ENCODE results near the gene ST3GAL3. TPM values are rescaled to one million over a fixed set of nuclear protein-coding genes. Genes with fewer than 3 reads are reported as not detected.

The ST3GAL3 gene
- total RNA-seq, 4 donors from 2014 or later = 4.1 to 47.2 (median 19.0) TPM

DNA sequence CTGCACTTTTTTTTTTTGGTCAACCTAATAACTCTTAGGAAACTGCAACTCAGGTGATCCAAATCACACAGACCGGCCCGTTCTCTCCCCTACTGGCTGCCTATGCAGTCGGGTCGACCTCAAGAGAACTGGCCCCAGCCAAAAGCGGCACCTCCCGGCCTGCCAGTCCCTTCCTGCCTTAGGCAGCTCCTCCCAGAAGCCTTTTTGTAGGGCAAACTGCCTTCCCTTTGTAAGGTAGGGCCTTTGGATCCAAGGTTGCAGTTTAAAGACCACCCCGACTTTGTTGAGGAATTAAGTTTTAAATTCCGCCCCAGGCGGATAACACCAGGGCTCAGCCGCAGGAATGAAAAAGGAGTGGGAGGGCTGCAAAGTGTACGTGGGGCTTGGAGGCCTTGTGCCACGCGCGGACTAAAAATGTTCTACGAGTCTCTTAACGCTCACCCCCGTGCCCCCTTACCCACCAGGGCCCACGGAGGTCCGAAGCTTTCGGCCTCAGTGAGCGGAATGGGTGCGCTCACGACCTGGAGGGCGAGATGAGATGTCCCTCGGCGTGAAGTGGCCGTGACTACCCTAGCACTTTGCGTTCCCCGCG lies 642 bp upstream of the ST3GAL3 start:
- intact Hi-C loops (cut with DNase I; ENCODE audit: low total_unique reads) = no loop called here
- no peak for DNase-seq
- Histone ChIP-seq H3K27ac (peak overlapping the region; percentile 25 to 35), H3K4me3 (peak overlapping the region; percentile 59 to 88), H3K9me3 (no peaks in the 10 kb centered on the region), H3K27me3 (no peaks in the 10 kb centered on the region), H3K4me1 (peaks cover 0 to 3% of the 10 kb centered on the region in 2 donors), H3K36me3 (no peaks in the 10 kb centered on the region)
- TF ChIP-seq CTCF (IDR thresholded peaks at IDR 0.05) (no peak), POLR2A (IDR thresholded peaks at IDR 0.05) (no peak)

DNA sequence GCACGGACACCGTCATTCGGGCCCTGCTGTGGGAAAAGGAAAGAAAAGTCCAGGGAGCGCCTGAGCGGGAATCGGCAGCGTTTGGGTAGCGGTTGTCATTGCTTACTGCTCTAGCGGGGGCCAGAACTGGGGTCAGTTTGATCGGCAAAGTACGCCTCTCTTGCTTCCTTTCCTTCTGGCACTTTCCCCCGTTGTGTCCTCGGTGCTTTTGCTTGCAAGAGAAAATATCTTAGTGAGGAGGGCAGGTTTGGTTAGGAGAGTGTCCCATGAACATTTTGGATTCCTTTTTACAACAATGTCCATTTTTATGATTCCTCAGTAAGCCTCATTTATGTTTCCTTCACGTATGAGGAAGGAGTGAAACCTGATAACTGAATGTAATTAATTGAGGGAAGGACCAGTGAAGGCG lies 670 bp downstream of the ST3GAL3 start:
- Histone ChIP-seq H3K27me3 (no peaks in the 10 kb centered on the region), H3K4me3 (peak overlapping the region; percentile 59 to 88), H3K4me1 (peaks cover 0 to 3% of the 10 kb centered on the region in 2 donors), H3K36me3 (no peaks in the 10 kb centered on the region), H3K9me3 (no peaks in the 10 kb centered on the region), H3K27ac (peak overlapping the region; percentile 59 to 85)
- TF ChIP-seq POLR2A (IDR thresholded peaks at IDR 0.05) (no peak), CTCF (IDR thresholded peaks at IDR 0.05) (no peak)
- no peak for DNase-seq
- intact Hi-C loops (cut with DNase I; ENCODE audit: low total_unique reads) = no loop called here

GRCh38 chr1:43711049-43711448 lies 3.7 kb downstream of the ST3GAL3 start:
- Histone ChIP-seq H3K4me1 (peaks cover 0 to 3% of the 10 kb centered on the region in 2 donors), H3K27ac (no peak overlapping the region), H3K27me3 (no peaks in the 10 kb centered on the region), H3K4me3 (no peak overlapping the region), H3K36me3 (no peaks in the 10 kb centered on the region), H3K9me3 (no peaks in the 10 kb centered on the region)
- DNase-seq = no peak
- intact Hi-C loops (cut with DNase I; ENCODE audit: low total_unique reads) = no loop called here
- no peak for TF ChIP-seq CTCF (IDR thresholded peaks at IDR 0.05)
- TF ChIP-seq POLR2A (IDR thresholded peaks at IDR 0.05) = no peak

GRCh38 chr1:43711524-43712386 lies 4.4 kb downstream of the ST3GAL3 start:
- no peak for TF ChIP-seq CTCF (IDR thresholded peaks at IDR 0.05)
- no peak for TF ChIP-seq POLR2A (IDR thresholded peaks at IDR 0.05)
- intact Hi-C loops (cut with DNase I; ENCODE audit: low total_unique reads) = no loop called here
- DNase-seq = no peak
- H3K4me1 ChIP-seq = peaks cover 0 to 3% of the 10 kb centered on the region in 2 donors
- no peak overlapping the region for H3K27ac ChIP-seq
- no peaks in the 10 kb centered on the region for H3K9me3 ChIP-seq
- H3K4me3 ChIP-seq = no peak overlapping the region
- no peaks in the 10 kb centered on the region for H3K27me3 ChIP-seq
- no peaks in the 10 kb centered on the region for H3K36me3 ChIP-seq

Data from uterus (tissue), 4 donors.